Lung (tissue), 12 donors: ENCODE data around the gene ALDH1A1. TPM values are rescaled to one million over a fixed set of nuclear protein-coding genes. Genes with fewer than 3 reads are reported as not detected.

ENCODE experiments used
- ATAC-seq: fragments of 200-7000 bp; cut with Tn5 transposase; one replicate; pipeline ENCODE4 v1.9.1; 2020; ENCODE audit warnings: moderate number of reproducible peaks; ENCODE audit not compliant: insufficient read depth, low FRiP score
- DNase-seq, 3 donors: peaks; one replicate each; pipeline ENCODE4 v3.0.0-alpha.2; 2013 to 2017
- H3K27ac ChIP-seq, 2 donors: one replicate each; pipeline ENCODE4 v1.5.1; 2013; ENCODE audit warnings: mild to moderate bottlenecking in 2 of 2, moderate library complexity in 2 of 2, control low read depth in 1 of 2, inconsistent platforms in 1 of 2, low read depth in 1 of 2, low read length in 1 of 2
- H3K27me3 ChIP-seq, 3 donors: one replicate each; pipeline ENCODE4 v1.5.1; 2013; ENCODE audit warnings: low read length in 2 of 3; ENCODE audit not compliant: control insufficient read depth in 3 of 3, insufficient read depth in 3 of 3
- H3K36me3 ChIP-seq, 4 donors: one replicate each; pipeline ENCODE4 v1.5.1; 2013; ENCODE audit warnings: low read length in 4 of 4, mild to moderate bottlenecking in 1 of 4, moderate library complexity in 1 of 4; ENCODE audit not compliant: control insufficient read depth in 4 of 4, insufficient read depth in 4 of 4
- H3K4me1 ChIP-seq, 5 donors: one replicate each; pipeline ENCODE4 v1.5.1; 2013; ENCODE audit warnings: low read length in 5 of 5, mild to moderate bottlenecking in 2 of 5, moderate library complexity in 1 of 5; ENCODE audit not compliant: control insufficient read depth in 5 of 5, insufficient read depth in 5 of 5
- H3K4me3 ChIP-seq: one replicate; pipeline ENCODE4 v1.5.1; 2013; ENCODE audit warnings: mild to moderate bottlenecking, control low read depth, moderate library complexity
- H3K9ac ChIP-seq, 2 donors: one replicate each; pipeline ENCODE4 v1.5.1; 2013; ENCODE audit warnings: low read length in 2 of 2, control low read depth in 1 of 2; ENCODE audit not compliant: insufficient read depth in 1 of 2
- H3K9me3 ChIP-seq, 4 donors: one replicate each; pipeline ENCODE4 v1.5.1; 2013; ENCODE audit warnings: low read length in 3 of 4, mild to moderate bottlenecking in 1 of 4, moderate library complexity in 1 of 4; ENCODE audit not compliant: control insufficient read depth in 4 of 4, insufficient read depth in 3 of 4
- WGBS, 2 donors: extraction: QIAGEN DNeasy Blood & Tissue Kit; methylation state at CpG; one replicate each; pipeline ENCODE4 v1.1.7; 2013; 5-methylcytosine and 5-hydroxymethylcytosine counted together
- polyA plus RNA-seq, 2 donors: library from polyadenylated mRNA; stranded (reverse); fragments of 200-250 nt; gene quantifications; one replicate each; pipeline ENCODE4 v1.2.1, GENCODE V29; 2013
- total RNA-seq, 2 donors: library from RNA; depleted of rRNA in 1 of 2; stranded (reverse); fragments of >200 nt in 1 of 2; gene quantifications; one replicate each; pipeline ENCODE4 v1.2.1, GENCODE V29; 2014 to 2021
- TF ChIP-seq, protein P1 (sequence below): IDR thresholded peaks from 2 replicates; pipeline ENCODE4 v1.5.1; 2012; ENCODE audit warnings: mild to moderate bottlenecking; ENCODE audit errors: control extremely low read depth, extremely low read depth
- donor health status: control.
- donor health status: control.
- donor health status: Bipolar disorder and iron deficiency.
- donor health status: healthy.
- donor health status: DM: yes; HTN: yes; CAD: no.

Gene ALDH1A1
- total and polyA plus RNA-seq, 4 donors: 31.9 to 168 (median 131) TPM

GRCh38 chr9:72898360-72898759 is 54.5 kb downstream of the ALDH1A1 start:
- Histone ChIP-seq H3K27me3 (no peaks in the 10 kb centered on the region), H3K4me3 (no peak overlapping the region), H3K9me3 (no peaks in the 10 kb centered on the region), H3K4me1 (no peaks in the 10 kb centered on the region), H3K27ac (no peak overlapping the region), H3K36me3 (peaks cover 0 to 3% (median 0%) of the 10 kb centered on the region in 4 donors), H3K9ac (no peak overlapping the region)
- ATAC-seq (no peak), DNase-seq (no peak)
- WGBS, 2 donors: 87 to 94% methylated on average over 2 of the region's 2 CpGs
- TF ChIP-seq, protein P1, sequence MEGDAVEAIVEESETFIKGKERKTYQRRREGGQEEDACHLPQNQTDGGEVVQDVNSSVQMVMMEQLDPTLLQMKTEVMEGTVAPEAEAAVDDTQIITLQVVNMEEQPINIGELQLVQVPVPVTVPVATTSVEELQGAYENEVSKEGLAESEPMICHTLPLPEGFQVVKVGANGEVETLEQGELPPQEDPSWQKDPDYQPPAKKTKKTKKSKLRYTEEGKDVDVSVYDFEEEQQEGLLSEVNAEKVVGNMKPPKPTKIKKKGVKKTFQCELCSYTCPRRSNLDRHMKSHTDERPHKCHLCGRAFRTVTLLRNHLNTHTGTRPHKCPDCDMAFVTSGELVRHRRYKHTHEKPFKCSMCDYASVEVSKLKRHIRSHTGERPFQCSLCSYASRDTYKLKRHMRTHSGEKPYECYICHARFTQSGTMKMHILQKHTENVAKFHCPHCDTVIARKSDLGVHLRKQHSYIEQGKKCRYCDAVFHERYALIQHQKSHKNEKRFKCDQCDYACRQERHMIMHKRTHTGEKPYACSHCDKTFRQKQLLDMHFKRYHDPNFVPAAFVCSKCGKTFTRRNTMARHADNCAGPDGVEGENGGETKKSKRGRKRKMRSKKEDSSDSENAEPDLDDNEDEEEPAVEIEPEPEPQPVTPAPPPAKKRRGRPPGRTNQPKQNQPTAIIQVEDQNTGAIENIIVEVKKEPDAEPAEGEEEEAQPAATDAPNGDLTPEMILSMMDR: no peak

- H3K27me3 ChIP-seq: no peaks in the 10 kb centered on the region
- no peak overlapping the region for H3K9ac ChIP-seq
- ATAC-seq (no peak), DNase-seq (no peak)
- no peaks in the 10 kb centered on the region for H3K4me1 ChIP-seq
- H3K4me3 ChIP-seq: no peak overlapping the region
- TF ChIP-seq, protein P1: no peak
- H3K36me3 ChIP-seq: peaks cover 0 to 2% (median 0%) of the 10 kb centered on the region in 4 donors
- H3K9me3 ChIP-seq: no peaks in the 10 kb centered on the region
- no peak overlapping the region for H3K27ac ChIP-seq
- WGBS, 2 donors: 83 to 89% methylated on average over 3 of the region's 3 CpGs
These were observed 55.7 kb downstream of the ALDH1A1 start for GRCh38 chr9:72897069-72897649.

- no peaks in the 10 kb centered on the region for H3K4me1 ChIP-seq
- ATAC-seq (no peak), DNase-seq (no peak)
- 92 to 95% methylated on average over 1 of the region's 1 CpG for WGBS, 2 donors
- H3K9me3 ChIP-seq: no peaks in the 10 kb centered on the region
- TF ChIP-seq, protein P1: no peak
- H3K27me3 ChIP-seq: no peaks in the 10 kb centered on the region
- H3K27ac ChIP-seq: no peak overlapping the region
- no peak overlapping the region for H3K4me3 ChIP-seq
- H3K9ac ChIP-seq: no peak overlapping the region
- peaks cover 0 to 2% (median 0%) of the 10 kb centered on the region in 4 donors for H3K36me3 ChIP-seq
These were observed 56.4 kb downstream of the ALDH1A1 start for GRCh38 chr9:72896439-72896838.

DNA sequence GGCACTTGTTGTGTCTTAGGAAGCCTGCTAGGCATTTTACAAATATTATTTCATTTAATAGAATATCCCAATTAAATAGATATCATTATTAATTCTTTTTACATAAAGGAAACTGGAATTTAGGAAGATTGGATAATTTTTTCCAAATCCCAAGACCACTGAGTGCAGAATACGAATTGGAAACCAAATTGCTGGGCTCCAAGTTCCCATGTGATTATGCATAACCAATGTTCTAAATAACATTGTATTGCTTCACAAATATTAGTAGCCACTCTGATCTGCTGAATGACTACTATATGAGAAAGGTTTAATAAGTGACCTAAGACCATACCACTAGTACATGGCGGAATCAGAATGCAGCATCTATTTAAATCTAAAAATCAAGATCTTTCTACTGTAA is 57.7 kb downstream of the ALDH1A1 start:
- H3K36me3 ChIP-seq: peaks cover 0 to 2% (median 0%) of the 10 kb centered on the region in 4 donors
- H3K4me1 ChIP-seq: no peaks in the 10 kb centered on the region
- H3K27me3 ChIP-seq: no peaks in the 10 kb centered on the region
- H3K27ac ChIP-seq: no peak overlapping the region
- H3K4me3 ChIP-seq: no peak overlapping the region
- TF ChIP-seq, protein P1: no peak
- no peaks in the 10 kb centered on the region for H3K9me3 ChIP-seq
- H3K9ac ChIP-seq: no peak overlapping the region
- WGBS, 2 donors: 96 to 99% methylated on average over 2 of the region's 2 CpGs
- ATAC-seq: no peak
- no peak for DNase-seq
